Heart left ventricle (tissue), 16 donors: Measurements from ENCODE around the gene BACH2. TPM values are rescaled to one million over a fixed set of nuclear protein-coding genes. Genes with fewer than 3 reads are reported as not detected.
A peak's percentile ranks its signal among the peaks of the same experiment; 100 is the strongest.

Experiments used
- ATAC-seq, 4 donors: fragments of 200-7000 bp; cut with Tn5 transposase; one replicate each; pipeline ENCODE4 v1.9.1; 2020 to 2022; ENCODE audit warnings: moderate library complexity in 4 of 4, mild to moderate bottlenecking in 3 of 4, moderate number of reproducible peaks in 1 of 4
- DNase-seq, 5 donors: peaks; one replicate each; pipeline ENCODE4 v3.0.0-alpha.2; 2020
- H3K27ac ChIP-seq, 12 donors: fragments of 200-600 bp; sonication (generic) in 4 of 12; one replicate each; pipeline versions ENCODE4 v1.5.0 to v1.8.0; 2016 to 2022; ENCODE audit warnings: mild to moderate bottlenecking in 2 of 12
- H3K27me3 ChIP-seq, 9 donors: fragments of 200-600 bp; sonication (generic) in 2 of 9; one replicate each; pipeline versions ENCODE4 v1.5.1 to v1.8.0; 2016 to 2022; ENCODE audit warnings: mild to moderate bottlenecking in 3 of 9
- H3K36me3 ChIP-seq, 9 donors: fragments of 200-600 bp; sonication (generic) in 2 of 9; one replicate each; pipeline versions ENCODE4 v1.5.0 to v1.8.0; 2018 to 2022; ENCODE audit warnings: mild to moderate bottlenecking in 2 of 9
- H3K4me1 ChIP-seq, 12 donors: fragments of 200-600 bp; sonication (generic) in 4 of 12; one replicate each; pipeline versions ENCODE4 v1.5.0 to v1.8.0; 2016 to 2022; ENCODE audit warnings: mild to moderate bottlenecking in 3 of 12
- H3K4me3 ChIP-seq, 12 donors: fragments of 200-600 bp; sonication (generic) in 4 of 12; one replicate each; pipeline versions ENCODE4 v1.5.0 to v1.8.0; 2017 to 2022; ENCODE audit warnings: mild to moderate bottlenecking in 9 of 12, moderate library complexity in 4 of 12
- H3K9me3 ChIP-seq, 12 donors: fragments of 200-600 bp; sonication (generic) in 4 of 12; one replicate each; pipeline versions ENCODE4 v1.5.0 to v1.8.0; 2016 to 2022; ENCODE audit warnings: mild to moderate bottlenecking in 1 of 12
- CTCF ChIP-seq, 12 donors: fragments of 200-600 bp; sonication (generic) in 4 of 12; IDR thresholded peaks; one replicate each; pipeline versions ENCODE4 v1.5.0 to v1.8.0; 2018 to 2022; ENCODE audit warnings: antibody characterized with exemption in 12 of 12, mild to moderate bottlenecking in 5 of 12
- POLR2A ChIP-seq, 2 donors: fragments of 450-650 bp; IDR thresholded peaks; one replicate each; pipeline ENCODE4 v1.6.1; 2017; ENCODE audit warnings: antibody characterized with exemption in 2 of 2, mild to moderate bottlenecking in 2 of 2, moderate library complexity in 2 of 2
- WGBS, 4 donors: extraction: QIAGEN DNeasy Blood & Tissue Kit in 2 of 4; methylation state at CpG; one replicate each; pipeline versions ENCODE4 v1.1.5 to v1.1.7; 2013 to 2018; 5-methylcytosine and 5-hydroxymethylcytosine counted together
- intact Hi-C, 10 donors: fragments of 100-400 bp; cut with DNase I; formaldehyde crosslinking; loops; one replicate each; pipeline versions ENCODE4 v1.11.1 to v1.14.2; 2022
- polyA plus RNA-seq, 2 donors: library from polyadenylated mRNA; stranded (reverse); fragments of 200-250 nt; gene quantifications; one replicate each; pipeline ENCODE4 v1.2.3, GENCODE V29; 2013
- total RNA-seq, 9 donors: library from RNA; depleted of rRNA in 2 of 9; stranded (reverse); fragments of >200 nt in 2 of 9; fragmentation: NEBNext Ultra II Directional in 3 of 9; extraction: Animal tissue kit (Norgen Biotek cat#: 25700) in 3 of 9; gene quantifications; one replicate each; pipeline versions ENCODE4 v1.1.0 to v1.2.4, GENCODE V29; 2016 to 2023
- donor health status: ischemic (EF 13 %, LVEDD 7.1; RV severe dilation, severe dysfunction).
- donor health status: healthy with polysubstance abuse.
- donor health status: DM: no; HTN: yes; CAD: no.
- donor health status: DM: no; HTN: no; CAD: no.
- donor health status: ischemic (EF 25% LVEDD 6.9; RV normal size, moderate dysfunction).
- donor health status: ischemic (EF 25% LVEDD 5.7; RV mildly dilated, moderate dysfunction).
- donor health status: healthy.
- donor health status: DM: yes; HTN: yes; CAD: no.
- donor health status: ischemic (EF 35%, LVEDD 5.7; RV mildly dilated, moderate dysfunction).
- donor health status: nonischemic (EF 11% LVEDD 7.7; RV severe dilation, severe dysfunction).
- donor health status: DM: yes; HTN: yes; CAD: no.
- donor health status: PGD.
- donor health status: ischemic (EF 29% LVEDD 5.4; RV normal size, mild dysfunction).
- donor health status: nonischemic (EF 23%, LVEDD 6.1; RV moderate dilation, normal function).

The BACH2 gene
- total and polyA plus RNA-seq, 11 donors, result 0.23 to 8.4 (median 1.5) TPM

DNA sequence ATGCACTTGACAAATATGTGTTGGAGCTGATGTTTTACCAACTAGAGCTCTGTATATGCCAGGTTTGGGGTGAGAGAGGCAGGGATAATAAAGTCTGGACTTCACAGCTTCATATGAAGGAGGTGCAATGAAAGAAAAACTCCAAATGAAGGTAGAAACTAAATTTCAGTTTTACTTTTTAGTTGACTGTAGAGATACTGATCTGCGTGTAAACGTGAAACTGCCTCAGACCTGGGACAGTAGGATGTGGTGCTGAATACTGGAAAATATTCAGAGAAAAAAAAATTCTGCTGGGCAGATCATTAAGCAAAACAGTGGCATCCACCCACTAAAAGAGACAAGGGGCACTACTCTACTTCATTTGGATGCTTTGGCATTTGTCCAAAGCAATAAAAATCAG, 94.5 kb downstream of the BACH2 start:
- whole genome bisulfite sequencing, 4 donors, result 77 to 84% (median 79%) methylated on average over 2 of the region's 2 CpGs
- Histone ChIP-seq H3K4me3 (no peak overlapping the region), H3K27ac (no peak overlapping the region), H3K4me1 (peaks cover 0 to 15% (median 0%) of the 10 kb centered on the region in 12 donors), H3K36me3 (no peaks in the 10 kb centered on the region), H3K9me3 (peaks cover 0 to 3% (median 0%) of the 10 kb centered on the region in 12 donors), H3K27me3 (no peaks in the 10 kb centered on the region)
- no peak for TF ChIP-seq CTCF (IDR thresholded peaks at IDR 0.05)
- TF ChIP-seq POLR2A (IDR thresholded peaks at IDR 0.05), result no peak
- ATAC-seq (no peak), DNase-seq (no peak)
- intact Hi-C loops, result no loop called here

- Histone ChIP-seq H3K4me3 (no peak overlapping the region), H3K9me3 (peaks cover 0 to 3% (median 0%) of the 10 kb centered on the region in 12 donors), H3K36me3 (no peaks in the 10 kb centered on the region), H3K27me3 (no peaks in the 10 kb centered on the region), H3K27ac (no peak overlapping the region), H3K4me1 (peaks cover 0 to 35% (median 8%) of the 10 kb centered on the region in 12 donors)
- ATAC-seq (no peak), DNase-seq (no peak)
- intact Hi-C loops, result no loop called here
- TF ChIP-seq POLR2A (IDR thresholded peaks at IDR 0.05) (no peak), CTCF (IDR thresholded peaks at IDR 0.05) (no peak)
- 85 to 94% (median 88%) methylated on average over 4 of the region's 4 CpGs for WGBS, 4 donors
Observed at GRCh38 chr6:90199900-90200299, 96.7 kb downstream of the BACH2 start.

DNA sequence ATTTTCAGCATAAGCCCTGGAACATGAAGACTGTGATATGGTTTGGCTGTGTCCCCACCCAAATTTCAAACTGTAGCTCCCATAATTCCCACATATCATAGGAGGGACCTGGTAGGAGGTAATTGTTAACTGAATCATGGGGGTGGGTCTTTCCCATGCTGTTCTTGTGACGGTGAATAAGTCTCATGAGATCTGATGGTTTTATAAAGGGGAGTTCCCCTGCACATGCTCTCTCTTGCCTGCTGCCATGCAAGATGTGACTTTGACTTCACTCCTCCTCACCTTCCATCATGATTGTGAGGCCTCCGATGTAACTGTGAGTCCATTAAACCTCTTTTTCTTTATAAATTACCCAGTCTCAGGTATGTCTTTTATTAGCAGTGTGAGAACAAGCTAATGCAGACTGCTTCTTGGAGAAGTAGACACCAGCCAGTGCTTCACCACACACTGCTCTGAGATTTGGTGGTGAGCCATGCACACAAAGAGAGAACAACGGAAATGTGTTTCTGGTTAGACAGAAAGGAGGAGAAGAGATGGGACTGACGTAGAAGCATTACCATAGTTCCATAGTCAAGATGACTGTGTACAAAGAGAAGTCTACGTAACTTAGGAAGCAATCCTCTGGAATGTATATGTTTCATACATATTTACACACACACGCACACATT, 97.8 kb downstream of the BACH2 start:
- WGBS, 4 donors, result 95 to 98% (median 97%) methylated on average over 6 of the region's 6 CpGs
- Histone ChIP-seq H3K9me3 (peaks cover 0 to 3% (median 0%) of the 10 kb centered on the region in 12 donors), H3K4me1 (peaks cover 0 to 38% (median 14%) of the 10 kb centered on the region in 12 donors), H3K4me3 (no peak overlapping the region), H3K36me3 (no peaks in the 10 kb centered on the region), H3K27ac (no peak overlapping the region), H3K27me3 (no peaks in the 10 kb centered on the region)
- TF ChIP-seq CTCF (IDR thresholded peaks at IDR 0.05) (no peak), POLR2A (IDR thresholded peaks at IDR 0.05) (no peak)
- no peak for DNase-seq
- intact Hi-C loops, result no loop called here
- ATAC-seq, result no peak

DNA sequence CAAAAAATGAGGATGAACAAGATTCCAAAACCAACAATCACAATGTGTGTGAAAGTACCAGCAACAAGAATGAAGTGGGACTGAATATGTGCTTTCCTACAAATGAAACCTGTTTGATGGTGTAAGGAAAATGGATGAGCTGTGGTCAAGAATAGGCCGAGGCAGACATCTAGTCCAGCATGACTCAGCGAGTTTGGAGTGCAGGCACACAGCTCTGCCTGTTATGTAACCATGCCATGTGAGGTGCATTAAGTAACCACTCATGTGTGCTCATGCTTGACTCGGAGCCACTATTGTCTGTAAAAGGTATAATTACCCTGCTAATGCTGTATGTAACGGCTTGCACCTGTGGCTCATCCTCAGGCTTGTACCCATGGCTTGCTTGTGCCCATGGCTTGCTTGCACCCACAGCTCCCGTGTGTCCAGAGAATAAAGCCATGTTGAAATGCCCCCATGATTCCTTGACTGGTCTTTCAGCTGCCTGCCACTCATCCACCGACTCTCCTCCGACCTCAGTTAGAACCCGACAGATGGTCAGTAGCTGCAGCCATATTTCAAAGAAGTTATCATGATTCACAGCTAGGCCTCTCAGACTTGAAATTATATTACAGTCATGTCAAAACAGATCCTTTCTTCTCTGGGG, 98.7 kb downstream of the BACH2 start:
- DNase-seq, result no peak
- H3K27me3 ChIP-seq, result no peaks in the 10 kb centered on the region
- TF ChIP-seq CTCF (IDR thresholded peaks at IDR 0.05) (no peak), POLR2A (IDR thresholded peaks at IDR 0.05) (no peak)
- 83 to 90% (median 87%) methylated on average over 8 of the region's 8 CpGs for WGBS, 4 donors
- H3K36me3 ChIP-seq, result no peaks in the 10 kb centered on the region
- no peak overlapping the region for H3K27ac ChIP-seq
- peak; percentile 35 to 63 (median 58) for ATAC-seq
- intact Hi-C loops, result no loop called here
- H3K4me3 ChIP-seq, result no peak overlapping the region
- H3K9me3 ChIP-seq, result peaks cover 0 to 3% (median 0%) of the 10 kb centered on the region in 12 donors
- H3K4me1 ChIP-seq, result peaks cover 0 to 39% (median 14%) of the 10 kb centered on the region in 12 donors
